NCI-H510A treated with DMSO at 0.1 percent for 48 hours (cell line): ENCODE measurements around the gene LSS.
"Not testable (repeated sequence)": the region's sequence is repeated elsewhere in the genome, so short reads cannot be mapped to it uniquely, and the experiment has no call there.

Experiments
- DNase-seq: peaks from one replicate; lab custom pipeline; 2025; lab: John Stamatoyannopoulos, UW

Gene LSS

DNA sequence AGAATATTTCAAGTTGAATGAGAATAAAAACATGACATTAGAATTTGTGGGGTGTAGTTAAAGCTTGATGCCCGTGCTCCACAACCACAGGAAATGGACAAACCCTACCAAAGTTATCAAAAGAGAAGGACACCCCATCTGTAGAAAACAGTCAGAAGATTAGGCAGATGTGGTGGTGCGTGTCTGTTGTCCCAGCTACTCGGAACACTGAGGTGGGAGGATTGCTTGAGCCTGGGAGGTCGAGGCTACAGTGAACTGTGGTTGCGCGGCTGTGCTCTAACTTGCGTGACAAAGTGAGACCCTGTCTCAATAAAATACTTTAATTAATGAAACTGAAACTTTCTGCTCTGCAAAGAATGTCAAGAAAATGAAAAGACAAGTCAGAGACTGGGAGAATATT is 42.9 kb downstream of the LSS start:
- DNase-seq, result no peak

GRCh38 chr21:46184625-46185555 is 43.7 kb downstream of the LSS start:
- peak; percentile 80 for DNase-seq

DNA sequence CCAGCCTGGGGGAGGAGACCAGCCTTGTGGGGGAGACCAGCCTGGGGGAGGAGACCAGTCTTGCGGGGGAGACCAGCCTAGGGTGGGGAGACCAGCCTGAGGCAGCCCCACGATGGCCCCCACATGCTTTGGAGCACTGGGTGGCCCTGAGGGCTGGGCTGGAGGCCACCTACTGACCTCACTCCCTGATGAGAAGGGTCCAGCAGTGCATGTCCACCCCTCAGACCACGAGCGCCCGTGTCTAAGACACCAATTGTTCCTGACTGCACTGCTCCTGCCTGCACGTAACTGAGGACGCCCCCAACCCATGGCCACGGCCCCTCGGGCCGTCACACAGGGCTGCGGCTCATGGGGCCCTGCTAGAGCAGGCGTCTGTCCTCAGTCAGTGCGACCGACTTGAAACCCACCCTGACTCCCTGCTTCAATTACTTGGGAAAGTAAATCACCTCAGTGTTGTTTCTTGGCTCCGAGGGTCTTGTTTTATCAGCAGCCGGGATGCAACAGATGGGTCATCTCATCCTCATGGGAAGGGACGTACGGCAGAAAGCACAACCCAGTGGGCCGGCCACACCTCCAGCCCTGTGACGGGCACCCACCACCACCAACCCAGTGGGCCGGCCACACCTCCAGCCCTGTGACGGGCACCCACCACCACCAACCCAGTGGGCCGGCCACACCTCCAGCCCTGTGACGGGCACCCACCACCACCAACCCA is 44.5 kb downstream of the LSS start, which contains the start of gene SPATC1L:
TSS of gene SPATC1L (minus strand) at position 550 of the 715 bp plus-strand sequence. CDS start 1,643 bp downstream, outside the sequence.
- DNase-seq, result peak; percentile 14

- not testable (repeated sequence) for DNase-seq
Measured at GRCh38 chr21:46183337-46183909, 45.2 kb downstream of the LSS start.

GRCh38 chr21:46182548-46183336 is 45.8 kb downstream of the LSS start:
- no peak for DNase-seq

DNA sequence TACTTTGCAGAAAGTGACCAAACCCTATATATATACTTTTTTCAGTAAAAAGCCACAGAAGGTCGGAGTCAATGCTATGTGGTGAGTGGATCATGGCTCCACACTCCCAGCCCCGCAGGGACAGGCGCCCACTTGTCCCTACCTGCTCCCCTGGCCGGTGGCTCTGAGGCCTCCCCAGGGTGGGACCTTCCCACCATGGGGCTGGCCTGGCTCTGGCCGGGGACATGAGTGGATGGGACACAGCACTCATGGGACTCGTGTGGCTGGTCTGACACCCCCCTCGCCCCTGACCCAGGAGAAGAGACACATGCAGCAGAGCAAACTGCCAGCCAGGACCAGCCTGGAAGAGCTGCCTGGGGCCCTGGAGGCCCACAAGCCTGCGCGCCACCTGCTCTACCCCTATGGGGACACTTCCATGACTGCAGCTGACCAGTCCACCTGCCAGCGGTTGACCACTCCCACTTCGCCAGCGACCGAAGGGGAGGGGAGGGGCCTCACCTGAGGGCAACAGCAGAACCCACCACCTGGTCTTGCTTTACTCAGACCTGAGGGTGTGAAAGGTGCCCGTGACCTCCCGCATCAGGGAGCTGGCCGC is 46.5 kb downstream of the LSS start:
- no peak for DNase-seq

- DNase-seq, result no peak
Measured at GRCh38 chr21:46181436-46181835, 47.1 kb downstream of the LSS start.

- no peak for DNase-seq
Measured at GRCh38 chr21:46180778-46181391, 47.7 kb downstream of the LSS start.

DNA sequence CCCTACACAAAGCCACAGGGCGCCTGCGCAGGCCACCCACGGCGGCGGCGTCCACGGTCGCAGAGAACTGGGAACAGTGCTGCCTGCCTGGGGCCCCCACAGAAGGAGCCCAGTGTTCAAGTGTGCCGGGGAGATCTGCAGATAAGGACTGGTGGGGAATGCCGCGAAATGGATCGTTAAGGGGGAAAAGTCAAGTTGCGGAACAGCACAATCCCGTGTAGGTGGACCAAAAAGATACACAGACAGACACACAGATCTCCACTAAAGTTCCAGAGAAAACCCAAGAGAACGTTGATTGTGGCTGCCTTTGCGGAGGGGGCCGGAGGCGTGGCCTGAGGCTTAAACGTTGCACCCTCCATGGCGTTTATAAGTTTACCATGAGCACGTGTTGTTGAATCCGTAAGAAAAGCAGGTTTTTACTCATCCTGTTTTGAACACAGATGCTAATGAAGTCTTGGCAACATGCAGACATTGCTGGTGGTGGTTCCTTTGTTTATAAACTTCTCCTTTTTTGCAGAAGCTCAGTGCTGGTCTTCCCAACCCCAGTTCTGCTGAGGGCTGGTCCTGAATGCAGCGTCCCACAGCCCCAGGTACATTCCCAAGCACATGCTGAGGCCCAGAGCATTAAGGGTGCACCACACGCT is 48.4 kb downstream of the LSS start:
- no peak for DNase-seq

GRCh38 chr21:46179708-46180078 is 48.9 kb downstream of the LSS start:
- DNase-seq, result no peak

GRCh38 chr21:46178961-46179360 is 49.6 kb downstream of the LSS start:
- no peak for DNase-seq

- not testable (repeated sequence) for DNase-seq
Measured at GRCh38 chr21:46176443-46177129, 52.0 kb downstream of the LSS start.

- no peak for DNase-seq
Measured at GRCh38 chr21:46173573-46173972, 55.0 kb downstream of the LSS start.

DNA sequence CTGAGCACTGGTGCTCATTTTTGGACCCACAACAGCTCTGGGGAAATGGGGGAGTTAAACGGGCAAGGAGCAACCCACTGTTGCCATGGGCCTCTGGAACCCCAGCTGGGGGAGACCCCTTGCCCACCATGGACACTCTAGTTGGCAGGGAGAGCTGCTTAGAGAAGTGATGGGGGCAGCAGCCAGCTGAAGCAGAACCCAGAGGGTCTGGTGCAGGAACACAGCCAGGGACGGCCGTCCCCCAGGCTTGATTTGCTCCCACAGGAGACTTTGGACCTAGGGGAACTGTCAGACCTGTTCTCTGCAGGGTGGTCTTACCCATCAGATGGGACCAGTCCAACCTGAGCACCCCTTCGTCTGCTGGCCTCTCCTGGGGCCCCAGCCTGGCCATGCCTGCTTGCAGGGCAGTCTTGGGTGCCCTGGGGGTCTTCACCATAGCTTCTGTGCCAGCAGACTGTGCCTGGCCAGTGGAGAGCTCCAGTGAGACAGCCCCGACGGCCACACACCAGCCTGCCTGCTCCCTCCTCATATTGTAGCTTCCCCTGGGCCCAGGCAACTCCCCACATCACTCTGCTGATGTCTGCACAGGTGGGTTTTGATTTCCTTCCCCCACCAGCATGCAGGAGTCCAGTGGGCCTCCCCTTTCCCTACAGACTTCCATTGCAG is 55.6 kb downstream of the LSS start:
- DNase-seq, result no peak

GRCh38 chr21:46171996-46172862 is 56.3 kb downstream of the LSS start:
- DNase-seq, result no peak

DNA sequence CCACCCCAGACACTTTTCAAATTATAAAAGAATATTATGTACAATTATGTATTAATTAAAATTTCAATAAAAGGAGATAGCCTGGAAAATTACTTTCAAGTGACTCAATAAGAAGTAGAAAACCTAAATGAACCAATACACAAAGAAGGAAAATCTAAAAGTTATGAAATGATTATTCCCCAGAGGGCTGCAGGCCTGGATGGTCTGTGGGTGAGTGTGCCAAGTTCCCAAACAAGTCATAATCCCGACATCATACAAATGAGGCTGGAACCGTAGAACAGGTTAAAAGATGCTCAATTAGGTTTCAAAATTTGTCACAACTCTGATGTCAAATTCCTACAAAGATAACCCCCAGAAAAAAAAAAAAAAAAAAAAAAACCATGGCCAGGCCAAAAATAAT is 57.0 kb downstream of the LSS start:
- no peak for DNase-seq

GRCh38 chr21:46170436-46171193 is 58.0 kb downstream of the LSS start:
- DNase-seq, result not testable (repeated sequence)
